ENCODE results near the gene ALPL.

DNA sequence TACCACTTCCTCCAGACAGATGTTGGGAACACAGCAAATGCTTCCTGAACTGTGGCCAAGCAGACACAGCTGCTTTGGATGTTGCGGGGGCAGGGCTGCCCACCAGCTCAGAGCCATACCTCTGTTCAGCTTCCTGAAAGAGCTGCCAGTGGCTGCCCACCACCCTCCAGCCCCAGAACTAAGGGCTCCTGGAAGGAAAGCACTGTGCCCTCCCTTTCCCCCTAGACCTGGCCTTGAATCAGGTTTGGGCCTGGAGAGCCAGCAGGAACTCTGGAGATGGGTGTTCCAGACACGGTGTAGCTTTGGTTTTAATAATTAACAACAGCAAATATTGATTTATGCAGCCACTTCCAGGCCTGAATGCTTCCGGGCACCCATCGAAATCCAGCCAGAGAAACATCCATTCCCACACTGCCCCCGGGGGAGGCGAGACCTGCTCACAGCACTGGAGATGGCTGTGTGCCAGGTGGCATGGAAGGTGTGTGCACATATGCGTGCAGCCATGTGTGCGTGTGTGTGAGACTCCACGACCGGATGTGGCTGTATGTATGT is 114.3 kb downstream of the ALPL start:
- TF ChIP-seq, protein P1, sequence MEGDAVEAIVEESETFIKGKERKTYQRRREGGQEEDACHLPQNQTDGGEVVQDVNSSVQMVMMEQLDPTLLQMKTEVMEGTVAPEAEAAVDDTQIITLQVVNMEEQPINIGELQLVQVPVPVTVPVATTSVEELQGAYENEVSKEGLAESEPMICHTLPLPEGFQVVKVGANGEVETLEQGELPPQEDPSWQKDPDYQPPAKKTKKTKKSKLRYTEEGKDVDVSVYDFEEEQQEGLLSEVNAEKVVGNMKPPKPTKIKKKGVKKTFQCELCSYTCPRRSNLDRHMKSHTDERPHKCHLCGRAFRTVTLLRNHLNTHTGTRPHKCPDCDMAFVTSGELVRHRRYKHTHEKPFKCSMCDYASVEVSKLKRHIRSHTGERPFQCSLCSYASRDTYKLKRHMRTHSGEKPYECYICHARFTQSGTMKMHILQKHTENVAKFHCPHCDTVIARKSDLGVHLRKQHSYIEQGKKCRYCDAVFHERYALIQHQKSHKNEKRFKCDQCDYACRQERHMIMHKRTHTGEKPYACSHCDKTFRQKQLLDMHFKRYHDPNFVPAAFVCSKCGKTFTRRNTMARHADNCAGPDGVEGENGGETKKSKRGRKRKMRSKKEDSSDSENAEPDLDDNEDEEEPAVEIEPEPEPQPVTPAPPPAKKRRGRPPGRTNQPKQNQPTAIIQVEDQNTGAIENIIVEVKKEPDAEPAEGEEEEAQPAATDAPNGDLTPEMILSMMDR (IDR thresholded peaks at IDR 0.05; ENCODE audit: insufficient read depth, low read length, poor library complexity, severe bottlenecking), result no peak
- no peak for TF ChIP-seq EZH2phosphoT487 (conservative IDR thresholded peaks at IDR 0.05; ENCODE audit: low read length)
